ENCODE data around the gene C1orf21.
A peak's percentile ranks its signal among the peaks of the same experiment; 100 is the strongest.
"Not testable (repeated sequence)": the region's sequence is repeated elsewhere in the genome, so short reads cannot be mapped to it uniquely, and the experiment has no call there.

C1orf21 gene

GRCh38 chr1:184605941-184606340 lies 219.1 kb downstream of the C1orf21 start:
- H2AK5ac ChIP-seq (ENCODE audit: low read length), result no peak overlapping the region
- H3K27me3 ChIP-seq (ENCODE audit: insufficient read depth, low read length, poor library complexity), result no peaks in the 10 kb centered on the region
- no peak overlapping the region for H3K27ac ChIP-seq (ENCODE audit: low read depth, low read length)
- no peak for DNase-seq
- no peak overlapping the region for H3K23ac ChIP-seq (ENCODE audit: low read length)
- no peak overlapping the region for H3K4me3 ChIP-seq (ENCODE audit: low read length)
- no peak overlapping the region for H2BK15ac ChIP-seq (replicated peaks; ENCODE audit: low read depth)
- no peak overlapping the region for H3K4ac ChIP-seq (ENCODE audit: low read depth, low read length)
- H4K5ac ChIP-seq (ENCODE audit: low read length), result no peak overlapping the region
- H4K8ac ChIP-seq (ENCODE audit: low read depth, low read length), result no peak overlapping the region
- H3K79me1 ChIP-seq (ENCODE audit: low read length), result no peaks in the 10 kb centered on the region
- no peaks in the 10 kb centered on the region for H3K36me3 ChIP-seq (ENCODE audit: control insufficient read depth, insufficient read depth, low read length)
- H3K4me2 ChIP-seq (ENCODE audit: low read length), result no peak overlapping the region
- no peak overlapping the region for H2BK120ac ChIP-seq (ENCODE audit: low read depth, low read length)
- H3K56ac ChIP-seq (ENCODE audit: low read length), result no peak overlapping the region
- H3K18ac ChIP-seq (ENCODE audit: low read length), result no peak overlapping the region
- no peak overlapping the region for H3K9ac ChIP-seq (ENCODE audit: low read length)
- H3K4me1 ChIP-seq (ENCODE audit: control insufficient read depth, low read depth, low read length), result peaks cover 3% of the 10 kb centered on the region
- WGBS (ENCODE audit: extremely low coverage, insufficient coverage, low lambda C conversion rate), result no CpG with 5 or more reads among the region's 4 CpGs
- no peak overlapping the region for H2BK5ac ChIP-seq (ENCODE audit: low read length)
- H3K79me2 ChIP-seq (ENCODE audit: control insufficient read depth, insufficient read depth, low read length), result no peaks in the 10 kb centered on the region

DNA sequence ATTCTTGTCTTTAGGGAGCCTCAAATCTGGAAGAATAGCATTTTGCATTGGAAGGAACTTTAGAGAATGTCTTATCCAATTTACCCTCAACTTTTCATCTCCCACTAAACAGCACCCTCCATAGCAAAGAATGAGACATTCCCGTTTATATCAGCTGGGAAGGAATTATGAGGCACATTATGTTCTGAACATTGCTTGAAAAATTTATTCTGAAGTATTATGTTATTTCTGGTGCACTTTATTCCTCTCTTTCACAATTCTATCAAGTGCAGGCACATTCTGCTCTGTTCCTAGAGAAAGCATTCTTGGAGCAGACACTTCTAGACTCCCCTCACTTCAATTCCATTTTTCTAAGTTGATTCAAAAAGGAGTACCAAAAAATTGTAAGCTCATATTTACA lies 220.0 kb downstream of the C1orf21 start:
- H2BK120ac ChIP-seq (ENCODE audit: low read depth, low read length), result no peak overlapping the region
- no CpG with 5 or more reads among the region's 1 CpG for WGBS (ENCODE audit: extremely low coverage, insufficient coverage, low lambda C conversion rate)
- H3K27me3 ChIP-seq (ENCODE audit: insufficient read depth, low read length, poor library complexity), result no peaks in the 10 kb centered on the region
- no peak overlapping the region for H3K18ac ChIP-seq (ENCODE audit: low read length)
- H2AK5ac ChIP-seq (ENCODE audit: low read length), result no peak overlapping the region
- H3K4me2 ChIP-seq (ENCODE audit: low read length), result no peak overlapping the region
- H3K27ac ChIP-seq (ENCODE audit: low read depth, low read length), result no peak overlapping the region
- no peak overlapping the region for H3K4me3 ChIP-seq (ENCODE audit: low read length)
- no peak overlapping the region for H3K23ac ChIP-seq (ENCODE audit: low read length)
- H3K79me1 ChIP-seq (ENCODE audit: low read length), result no peaks in the 10 kb centered on the region
- no peak overlapping the region for H3K9ac ChIP-seq (ENCODE audit: low read length)
- no peak overlapping the region for H4K8ac ChIP-seq (ENCODE audit: low read depth, low read length)
- H4K5ac ChIP-seq (ENCODE audit: low read length), result no peak overlapping the region
- H3K79me2 ChIP-seq (ENCODE audit: control insufficient read depth, insufficient read depth, low read length), result no peaks in the 10 kb centered on the region
- H3K36me3 ChIP-seq (ENCODE audit: control insufficient read depth, insufficient read depth, low read length), result no peaks in the 10 kb centered on the region
- H3K4ac ChIP-seq (ENCODE audit: low read depth, low read length), result no peak overlapping the region
- no peak overlapping the region for H3K56ac ChIP-seq (ENCODE audit: low read length)
- no peak for DNase-seq
- no peak overlapping the region for H2BK15ac ChIP-seq (replicated peaks; ENCODE audit: low read depth)
- H2BK5ac ChIP-seq (ENCODE audit: low read length), result no peak overlapping the region
- H3K4me1 ChIP-seq (ENCODE audit: control insufficient read depth, low read depth, low read length), result peaks cover 3% of the 10 kb centered on the region

DNA sequence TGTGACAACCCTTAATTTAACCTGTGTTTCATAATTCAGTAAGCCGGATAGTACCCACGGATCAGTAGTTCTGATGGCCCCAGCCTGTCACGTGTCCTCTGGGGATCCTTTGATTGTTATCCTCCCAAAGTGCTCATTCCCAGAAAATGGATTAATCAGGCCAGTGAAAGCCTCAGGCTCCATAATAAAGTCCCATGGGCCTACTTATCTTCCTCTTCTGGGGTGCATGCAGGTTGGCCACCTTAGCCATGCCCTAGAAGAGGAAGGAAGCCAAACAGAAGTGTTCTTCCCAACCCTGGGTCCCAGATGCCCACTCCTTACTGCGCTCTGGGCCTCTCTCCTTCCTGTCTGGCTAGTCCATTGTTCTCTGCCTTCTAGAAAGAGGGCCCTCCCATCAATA lies 221.8 kb downstream of the C1orf21 start:
- Histone ChIP-seq H4K5ac (ENCODE audit: low read length) (no peak overlapping the region), H2BK120ac (ENCODE audit: low read depth, low read length) (no peak overlapping the region), H2AK5ac (ENCODE audit: low read length) (no peak overlapping the region), H3K4me3 (ENCODE audit: low read length) (no peak overlapping the region), H3K4me2 (ENCODE audit: low read length) (no peak overlapping the region), H3K18ac (ENCODE audit: low read length) (no peak overlapping the region), H4K8ac (ENCODE audit: low read depth, low read length) (no peak overlapping the region), H3K4ac (ENCODE audit: low read depth, low read length) (no peak overlapping the region), H3K79me1 (ENCODE audit: low read length) (no peaks in the 10 kb centered on the region), H3K36me3 (ENCODE audit: control insufficient read depth, insufficient read depth, low read length) (no peaks in the 10 kb centered on the region), H3K4me1 (ENCODE audit: control insufficient read depth, low read depth, low read length) (peaks cover 3% of the 10 kb centered on the region), H2BK5ac (ENCODE audit: low read length) (no peak overlapping the region), H2BK15ac (replicated peaks; ENCODE audit: low read depth) (no peak overlapping the region), H3K9ac (ENCODE audit: low read length) (no peak overlapping the region), H3K56ac (ENCODE audit: low read length) (no peak overlapping the region), H3K27ac (ENCODE audit: low read depth, low read length) (no peak overlapping the region), H3K27me3 (ENCODE audit: insufficient read depth, low read length, poor library complexity) (no peaks in the 10 kb centered on the region), H3K23ac (ENCODE audit: low read length) (no peak overlapping the region), H3K79me2 (ENCODE audit: control insufficient read depth, insufficient read depth, low read length) (no peaks in the 10 kb centered on the region)
- DNase-seq, result no peak
- WGBS (ENCODE audit: extremely low coverage, insufficient coverage, low lambda C conversion rate), result no CpG with 5 or more reads among the region's 4 CpGs

DNA sequence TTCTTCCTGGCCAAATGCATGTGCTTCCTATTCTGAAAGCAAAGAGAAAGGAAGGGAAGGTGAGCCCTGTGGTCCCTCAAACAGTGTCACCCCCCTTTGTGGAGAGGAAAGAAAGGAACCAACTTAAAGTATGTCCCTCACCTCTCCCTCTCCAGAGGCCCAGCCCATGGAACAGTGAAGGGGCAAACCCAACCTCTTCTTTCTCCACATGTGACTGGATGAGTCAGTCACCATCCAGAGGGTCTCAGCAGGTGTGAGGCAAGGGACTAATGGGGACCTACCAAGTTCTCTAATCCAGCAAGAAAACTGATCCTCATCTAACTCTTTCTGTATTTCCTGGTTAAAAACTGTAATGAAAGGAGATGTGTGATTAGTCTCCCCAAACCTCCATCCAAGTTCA lies 222.2 kb downstream of the C1orf21 start:
- Histone ChIP-seq H3K79me1 (ENCODE audit: low read length) (no peaks in the 10 kb centered on the region), H3K4me1 (ENCODE audit: control insufficient read depth, low read depth, low read length) (peaks cover 3% of the 10 kb centered on the region), H3K9ac (ENCODE audit: low read length) (no peak overlapping the region), H3K23ac (ENCODE audit: low read length) (no peak overlapping the region), H3K4me3 (ENCODE audit: low read length) (no peak overlapping the region), H4K5ac (ENCODE audit: low read length) (no peak overlapping the region), H3K4me2 (ENCODE audit: low read length) (no peak overlapping the region), H3K27ac (ENCODE audit: low read depth, low read length) (no peak overlapping the region), H2BK120ac (ENCODE audit: low read depth, low read length) (no peak overlapping the region), H2BK15ac (replicated peaks; ENCODE audit: low read depth) (no peak overlapping the region), H3K27me3 (ENCODE audit: insufficient read depth, low read length, poor library complexity) (no peaks in the 10 kb centered on the region), H3K79me2 (ENCODE audit: control insufficient read depth, insufficient read depth, low read length) (no peaks in the 10 kb centered on the region), H2BK5ac (ENCODE audit: low read length) (no peak overlapping the region), H2AK5ac (ENCODE audit: low read length) (no peak overlapping the region), H3K4ac (ENCODE audit: low read depth, low read length) (no peak overlapping the region), H3K36me3 (ENCODE audit: control insufficient read depth, insufficient read depth, low read length) (no peaks in the 10 kb centered on the region), H3K18ac (ENCODE audit: low read length) (no peak overlapping the region), H3K56ac (ENCODE audit: low read length) (no peak overlapping the region), H4K8ac (ENCODE audit: low read depth, low read length) (no peak overlapping the region)
- DNase-seq, result no peak

- H4K5ac ChIP-seq (ENCODE audit: low read length), result no peak overlapping the region
- no peak overlapping the region for H3K23ac ChIP-seq (ENCODE audit: low read length)
- H3K36me3 ChIP-seq (ENCODE audit: control insufficient read depth, insufficient read depth, low read length), result no peaks in the 10 kb centered on the region
- no peaks in the 10 kb centered on the region for H3K79me1 ChIP-seq (ENCODE audit: low read length)
- H2BK120ac ChIP-seq (ENCODE audit: low read depth, low read length), result no peak overlapping the region
- no peak overlapping the region for H3K4me3 ChIP-seq (ENCODE audit: low read length)
- H3K27me3 ChIP-seq (ENCODE audit: insufficient read depth, low read length, poor library complexity), result no peaks in the 10 kb centered on the region
- no peak overlapping the region for H3K56ac ChIP-seq (ENCODE audit: low read length)
- no peaks in the 10 kb centered on the region for H3K79me2 ChIP-seq (ENCODE audit: control insufficient read depth, insufficient read depth, low read length)
- no peaks in the 10 kb centered on the region for H3K4me1 ChIP-seq (ENCODE audit: control insufficient read depth, low read depth, low read length)
- H3K18ac ChIP-seq (ENCODE audit: low read length), result no peak overlapping the region
- H3K27ac ChIP-seq (ENCODE audit: low read depth, low read length), result no peak overlapping the region
- no peak overlapping the region for H2BK5ac ChIP-seq (ENCODE audit: low read length)
- no peak overlapping the region for H3K4ac ChIP-seq (ENCODE audit: low read depth, low read length)
- peak overlapping the region; percentile 56 for H4K8ac ChIP-seq (ENCODE audit: low read depth, low read length)
- no peak overlapping the region for H2BK15ac ChIP-seq (replicated peaks; ENCODE audit: low read depth)
- H2AK5ac ChIP-seq (ENCODE audit: low read length), result no peak overlapping the region
- no peak overlapping the region for H3K4me2 ChIP-seq (ENCODE audit: low read length)
- WGBS (ENCODE audit: extremely low coverage, insufficient coverage, low lambda C conversion rate), result no CpG with 5 or more reads among the region's 12 CpGs
- no peak overlapping the region for H3K9ac ChIP-seq (ENCODE audit: low read length)
- no peak for DNase-seq
Observed at GRCh38 chr1:184610876-184611595, 224.2 kb downstream of the C1orf21 start.

DNA sequence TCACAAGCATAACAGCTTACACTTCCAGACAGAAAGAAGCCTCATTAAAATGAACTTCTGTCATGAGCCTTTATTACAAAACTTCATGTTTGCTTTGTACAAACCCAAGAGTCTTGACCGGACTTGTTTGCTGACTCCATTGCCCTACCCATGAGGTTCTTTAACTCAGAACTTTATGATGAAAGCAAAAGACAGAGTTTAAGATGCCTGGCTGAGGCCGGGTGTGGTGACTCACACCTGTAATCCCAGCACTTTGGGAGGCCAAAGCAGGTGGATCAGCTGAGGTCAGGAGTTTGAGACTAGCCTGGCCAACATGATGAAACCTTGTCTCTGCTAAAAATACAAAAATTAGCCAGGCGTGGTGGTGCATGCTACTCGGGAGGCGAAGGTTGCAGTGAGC lies 225.4 kb downstream of the C1orf21 start:
- H3K79me2 ChIP-seq (ENCODE audit: control insufficient read depth, insufficient read depth, low read length); DNase-seq; H3K4me1 ChIP-seq (ENCODE audit: control insufficient read depth, low read depth, low read length); H3K4me3 ChIP-seq (ENCODE audit: low read length); H3K79me1 ChIP-seq (ENCODE audit: low read length); H4K5ac ChIP-seq (ENCODE audit: low read length); H2BK5ac ChIP-seq (ENCODE audit: low read length); H3K36me3 ChIP-seq (ENCODE audit: control insufficient read depth, insufficient read depth, low read length); H3K27ac ChIP-seq (ENCODE audit: low read depth, low read length); H3K18ac ChIP-seq (ENCODE audit: low read length); H2BK120ac ChIP-seq (ENCODE audit: low read depth, low read length); H4K8ac ChIP-seq (ENCODE audit: low read depth, low read length); H2AK5ac ChIP-seq (ENCODE audit: low read length); H2BK15ac ChIP-seq (replicated peaks; ENCODE audit: low read depth); H3K9ac ChIP-seq (ENCODE audit: low read length); H3K4ac ChIP-seq (ENCODE audit: low read depth, low read length); H3K27me3 ChIP-seq (ENCODE audit: insufficient read depth, low read length, poor library complexity); H3K4me2 ChIP-seq (ENCODE audit: low read length); H3K56ac ChIP-seq (ENCODE audit: low read length); H3K23ac ChIP-seq (ENCODE audit: low read length): not testable (repeated sequence)
- no CpG with 5 or more reads among the region's 5 CpGs for WGBS (ENCODE audit: extremely low coverage, insufficient coverage, low lambda C conversion rate)

Measured in mesendoderm (in vitro differentiated cells).